Upper lobe of left lung (tissue), 4 donors: ENCODE results near the gene GNB1L.

Experiments
- EP300 ChIP-seq, 4 donors: sonication (generic); formaldehyde crosslinking; IDR thresholded peaks; one replicate each; pipeline ENCODE4 v1.5.1; 2017; ENCODE audit warnings: antibody characterized with exemption in 4 of 4, control low read depth in 2 of 4
- POLR2A ChIP-seq, 4 donors: fragments of 450-650 bp; IDR thresholded peaks; one replicate each; pipeline ENCODE4 v1.5.1; 2016 to 2017; ENCODE audit warnings: antibody characterized with exemption in 4 of 4, mild to moderate bottlenecking in 2 of 4
- POLR2AphosphoS5 ChIP-seq, 2 donors: sonication (generic); formaldehyde crosslinking; IDR thresholded peaks; one replicate each; pipeline ENCODE4 v1.5.1; 2017; ENCODE audit warnings: antibody characterized with exemption in 2 of 2
- TF ChIP-seq, protein P1 (sequence below), 6 experiments: fragments of 450-650 bp in 4 of 6; fragments of 200-600 bp in 2 of 6; sonication (generic) in 2 of 6; IDR thresholded peaks; one replicate each; pipeline ENCODE4 v1.5.1; 2016 to 2019; ENCODE audit warnings: antibody characterized with exemption in 6 of 6

DNA sequence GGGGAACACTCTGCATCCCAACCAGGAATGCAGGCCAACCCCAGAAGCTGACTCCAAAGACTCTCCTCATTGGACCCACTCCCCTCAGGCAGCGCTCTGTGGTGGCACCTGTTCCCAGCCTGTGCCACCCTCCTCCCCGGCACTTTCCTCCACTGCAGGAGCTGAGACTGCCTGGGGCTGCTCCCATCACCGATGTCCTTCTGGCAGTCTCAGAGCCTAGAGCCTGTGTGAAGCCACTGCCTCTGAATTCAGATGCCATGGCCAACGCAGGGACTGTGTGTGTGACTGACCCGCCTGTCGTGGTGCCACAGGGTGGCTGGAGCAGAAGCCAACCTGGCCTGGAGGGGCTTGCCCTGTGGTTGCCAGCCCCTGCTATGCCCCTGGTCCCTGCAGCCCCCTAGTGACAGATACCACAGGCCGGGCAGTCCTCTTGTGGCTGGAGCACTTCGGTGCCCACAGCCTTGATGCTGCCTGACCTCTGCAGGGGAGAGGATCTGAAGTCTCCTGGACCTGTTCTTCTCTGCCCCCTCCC, 50.9 kb downstream of the GNB1L start:
- no peak for TF ChIP-seq EP300 (IDR thresholded peaks at IDR 0.05)
- TF ChIP-seq, protein P1, sequence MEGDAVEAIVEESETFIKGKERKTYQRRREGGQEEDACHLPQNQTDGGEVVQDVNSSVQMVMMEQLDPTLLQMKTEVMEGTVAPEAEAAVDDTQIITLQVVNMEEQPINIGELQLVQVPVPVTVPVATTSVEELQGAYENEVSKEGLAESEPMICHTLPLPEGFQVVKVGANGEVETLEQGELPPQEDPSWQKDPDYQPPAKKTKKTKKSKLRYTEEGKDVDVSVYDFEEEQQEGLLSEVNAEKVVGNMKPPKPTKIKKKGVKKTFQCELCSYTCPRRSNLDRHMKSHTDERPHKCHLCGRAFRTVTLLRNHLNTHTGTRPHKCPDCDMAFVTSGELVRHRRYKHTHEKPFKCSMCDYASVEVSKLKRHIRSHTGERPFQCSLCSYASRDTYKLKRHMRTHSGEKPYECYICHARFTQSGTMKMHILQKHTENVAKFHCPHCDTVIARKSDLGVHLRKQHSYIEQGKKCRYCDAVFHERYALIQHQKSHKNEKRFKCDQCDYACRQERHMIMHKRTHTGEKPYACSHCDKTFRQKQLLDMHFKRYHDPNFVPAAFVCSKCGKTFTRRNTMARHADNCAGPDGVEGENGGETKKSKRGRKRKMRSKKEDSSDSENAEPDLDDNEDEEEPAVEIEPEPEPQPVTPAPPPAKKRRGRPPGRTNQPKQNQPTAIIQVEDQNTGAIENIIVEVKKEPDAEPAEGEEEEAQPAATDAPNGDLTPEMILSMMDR (IDR thresholded peaks at IDR 0.05) = no peak
- no peak for TF ChIP-seq POLR2A (IDR thresholded peaks at IDR 0.05)
- no peak for TF ChIP-seq POLR2AphosphoS5 (IDR thresholded peaks at IDR 0.05)
